AG10803 (cell line): Measurements from ENCODE around the gene KCTD6.
A peak's percentile ranks its signal among the peaks of the same experiment; 100 is the strongest.
"Not testable (repeated sequence)": the region's sequence is repeated elsewhere in the genome, so short reads cannot be mapped to it uniquely, and the experiment has no call there.

ENCODE experiments used
- DNase-seq: peaks from one replicate; pipeline ENCODE4 v3.0.0; 2010; ENCODE audit warnings: low read depth
- H3K4me3 ChIP-seq: 2 replicates; pipeline ENCODE4 v1.5.1; 2011; ENCODE audit warnings: mild to moderate bottlenecking, low read length, control low read depth
- TF ChIP-seq, protein P1 (sequence below): conservative IDR thresholded peaks from 2 replicates; pipeline ENCODE4 v1.5.1; 2011; ENCODE audit warnings: mild to moderate bottlenecking, low read length, control low read depth, inconsistent platforms

The KCTD6 gene

GRCh38 chr3:58524326-58524888, 32.5 kb downstream of the KCTD6 start:
- TF ChIP-seq, protein P1, sequence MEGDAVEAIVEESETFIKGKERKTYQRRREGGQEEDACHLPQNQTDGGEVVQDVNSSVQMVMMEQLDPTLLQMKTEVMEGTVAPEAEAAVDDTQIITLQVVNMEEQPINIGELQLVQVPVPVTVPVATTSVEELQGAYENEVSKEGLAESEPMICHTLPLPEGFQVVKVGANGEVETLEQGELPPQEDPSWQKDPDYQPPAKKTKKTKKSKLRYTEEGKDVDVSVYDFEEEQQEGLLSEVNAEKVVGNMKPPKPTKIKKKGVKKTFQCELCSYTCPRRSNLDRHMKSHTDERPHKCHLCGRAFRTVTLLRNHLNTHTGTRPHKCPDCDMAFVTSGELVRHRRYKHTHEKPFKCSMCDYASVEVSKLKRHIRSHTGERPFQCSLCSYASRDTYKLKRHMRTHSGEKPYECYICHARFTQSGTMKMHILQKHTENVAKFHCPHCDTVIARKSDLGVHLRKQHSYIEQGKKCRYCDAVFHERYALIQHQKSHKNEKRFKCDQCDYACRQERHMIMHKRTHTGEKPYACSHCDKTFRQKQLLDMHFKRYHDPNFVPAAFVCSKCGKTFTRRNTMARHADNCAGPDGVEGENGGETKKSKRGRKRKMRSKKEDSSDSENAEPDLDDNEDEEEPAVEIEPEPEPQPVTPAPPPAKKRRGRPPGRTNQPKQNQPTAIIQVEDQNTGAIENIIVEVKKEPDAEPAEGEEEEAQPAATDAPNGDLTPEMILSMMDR: no peak
- no peak for DNase-seq

DNA sequence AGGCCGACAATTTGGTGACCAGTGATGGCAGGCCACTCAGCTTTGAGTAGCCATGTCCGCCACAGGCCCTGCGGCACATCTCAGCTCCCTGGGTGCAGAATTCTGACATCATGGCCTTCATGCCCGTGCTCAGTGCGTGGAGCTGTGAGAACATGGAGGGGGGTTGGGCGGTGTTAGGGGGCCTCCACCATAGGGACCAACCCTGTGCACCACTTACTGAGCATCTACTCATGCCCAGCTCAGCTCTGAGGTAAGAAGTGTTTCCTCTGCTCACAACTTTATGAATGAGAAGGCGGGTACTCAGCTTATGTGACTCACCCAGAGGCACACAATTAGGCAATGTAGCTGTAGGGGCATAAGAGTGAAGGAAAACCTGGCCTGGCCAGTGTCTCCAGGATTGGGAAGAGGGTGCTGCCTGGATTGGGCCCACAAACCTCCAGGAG, 34.6 kb downstream of the KCTD6 start:
- no peak overlapping the region for H3K4me3 ChIP-seq
- TF ChIP-seq, protein P1: no peak
- peak; percentile 90 for DNase-seq

More at GRCh38 chr3:58524326-58524888, 32.5 kb downstream of the KCTD6 start:
- no peak overlapping the region for H3K4me3 ChIP-seq

DNA sequence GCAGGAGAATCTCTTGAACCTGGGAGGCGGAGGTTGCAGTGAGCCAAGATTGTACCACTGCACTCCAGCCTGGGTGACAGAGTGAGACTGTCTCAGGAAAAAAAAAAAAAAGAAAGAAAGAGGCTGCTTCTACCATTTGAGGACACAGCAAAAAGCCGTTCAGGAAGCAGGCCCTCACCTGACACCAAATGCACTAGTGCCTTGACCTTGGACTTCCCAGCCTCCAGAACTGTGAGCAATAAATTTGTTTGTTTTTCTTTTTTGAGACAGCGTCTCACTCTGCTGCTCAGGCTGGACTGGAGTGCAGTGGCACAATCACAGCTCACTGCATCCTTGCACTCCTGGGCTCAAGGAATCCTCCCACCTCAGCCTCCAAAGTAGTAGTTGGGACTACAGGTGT, 35.5 kb downstream of the KCTD6 start:
- not testable (repeated sequence) for DNase-seq, H3K4me3 ChIP-seq

- H3K4me3 ChIP-seq: no peak overlapping the region
- DNase-seq: peak; percentile 33
- TF ChIP-seq, protein P1: no peak
Observed at GRCh38 chr3:58528629-58529028, 36.7 kb downstream of the KCTD6 start.

DNA sequence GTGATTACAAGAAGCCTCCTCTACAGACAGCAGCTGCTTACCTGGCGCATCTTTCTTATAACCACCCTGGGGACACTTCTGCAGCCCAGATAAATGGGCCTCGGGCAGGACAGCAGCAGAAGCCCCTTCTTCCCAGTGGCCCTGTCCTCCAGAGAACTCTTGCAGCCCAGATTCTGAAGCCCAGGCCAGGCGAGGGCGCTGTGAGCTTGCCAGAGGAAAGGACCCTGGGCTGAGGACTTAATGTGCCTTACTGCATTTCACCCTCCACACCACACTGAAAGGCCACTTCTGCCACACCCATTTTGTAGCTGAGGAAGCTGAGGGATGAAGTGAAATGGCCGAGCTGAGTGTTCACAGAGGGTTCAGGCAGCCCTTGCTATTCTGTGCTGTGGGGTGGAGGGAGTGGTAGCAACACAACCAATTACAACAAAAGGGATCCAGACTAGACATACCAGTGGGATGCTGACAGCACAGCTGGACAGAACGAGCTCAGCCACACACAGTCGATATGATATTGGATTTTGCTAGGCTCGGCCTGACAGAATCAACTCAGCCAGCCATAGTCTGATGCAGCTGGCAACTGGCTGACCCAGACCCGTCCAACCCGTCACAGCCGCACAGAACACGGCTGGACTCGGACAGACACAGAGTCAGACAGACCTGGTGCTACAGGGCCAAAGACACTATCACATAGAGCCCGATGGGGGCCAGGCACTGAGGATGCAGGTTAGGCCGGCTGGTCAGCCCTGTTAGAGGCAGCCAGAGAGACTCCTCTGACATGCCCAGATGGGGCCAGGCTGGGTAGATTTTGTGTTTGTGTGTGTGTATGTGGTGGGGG, 37.8 kb downstream of the KCTD6 start:
- TF ChIP-seq, protein P1: peak; percentile 43
- no peak overlapping the region for H3K4me3 ChIP-seq
- peak; percentile 15 for DNase-seq

DNA sequence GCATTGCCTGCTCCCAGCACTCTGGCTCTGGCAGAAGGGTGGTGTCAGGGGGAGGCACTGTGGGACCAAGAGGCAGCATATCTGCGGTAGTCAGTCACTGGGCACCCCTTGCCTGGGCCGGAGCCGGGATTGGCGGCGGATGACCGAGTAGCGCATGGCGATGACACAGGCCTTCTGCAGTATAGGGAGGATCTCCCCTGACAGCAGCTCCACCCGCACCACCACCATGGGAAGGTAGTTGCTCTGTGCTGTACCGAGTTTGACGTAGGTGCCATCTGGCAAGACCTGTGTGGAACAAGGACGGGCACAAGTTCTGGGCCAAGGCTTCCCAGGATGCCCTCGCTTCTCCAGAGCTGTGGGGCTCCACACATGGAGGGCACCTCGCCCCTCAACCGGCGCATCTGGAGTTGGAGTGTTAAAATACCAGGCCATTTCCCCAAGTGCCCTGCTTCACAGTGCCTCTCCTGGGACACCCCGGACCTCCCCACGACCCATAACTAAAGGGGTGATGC, 38.5 kb downstream of the KCTD6 start:
- DNase-seq: no peak
- no peak overlapping the region for H3K4me3 ChIP-seq
- TF ChIP-seq, protein P1: no peak

- TF ChIP-seq, protein P1: no peak
- no peak overlapping the region for H3K4me3 ChIP-seq
- no peak for DNase-seq
Observed at GRCh38 chr3:58531555-58531954, 39.7 kb downstream of the KCTD6 start.
